Skeletal muscle cell (primary cell): ENCODE measurements around the gene VSTM2L.
A peak's percentile ranks its signal among the peaks of the same experiment; 100 is the strongest.

Source experiments
- DNase-seq: peaks from one replicate; pipeline ENCODE4 v3.0.0-alpha.2; 2010; ENCODE audit warnings: low read depth
- H3K4me3 ChIP-seq: 2 replicates; pipeline ENCODE4 v1.5.1; 2011; ENCODE audit warnings: low read depth, mild to moderate bottlenecking, control low read depth, low read length, moderate library complexity

VSTM2L gene

GRCh38 chr20:37914367-37914671 is 11.4 kb downstream of the VSTM2L start:
- no peak overlapping the region for H3K4me3 ChIP-seq
- no peak for DNase-seq

DNA sequence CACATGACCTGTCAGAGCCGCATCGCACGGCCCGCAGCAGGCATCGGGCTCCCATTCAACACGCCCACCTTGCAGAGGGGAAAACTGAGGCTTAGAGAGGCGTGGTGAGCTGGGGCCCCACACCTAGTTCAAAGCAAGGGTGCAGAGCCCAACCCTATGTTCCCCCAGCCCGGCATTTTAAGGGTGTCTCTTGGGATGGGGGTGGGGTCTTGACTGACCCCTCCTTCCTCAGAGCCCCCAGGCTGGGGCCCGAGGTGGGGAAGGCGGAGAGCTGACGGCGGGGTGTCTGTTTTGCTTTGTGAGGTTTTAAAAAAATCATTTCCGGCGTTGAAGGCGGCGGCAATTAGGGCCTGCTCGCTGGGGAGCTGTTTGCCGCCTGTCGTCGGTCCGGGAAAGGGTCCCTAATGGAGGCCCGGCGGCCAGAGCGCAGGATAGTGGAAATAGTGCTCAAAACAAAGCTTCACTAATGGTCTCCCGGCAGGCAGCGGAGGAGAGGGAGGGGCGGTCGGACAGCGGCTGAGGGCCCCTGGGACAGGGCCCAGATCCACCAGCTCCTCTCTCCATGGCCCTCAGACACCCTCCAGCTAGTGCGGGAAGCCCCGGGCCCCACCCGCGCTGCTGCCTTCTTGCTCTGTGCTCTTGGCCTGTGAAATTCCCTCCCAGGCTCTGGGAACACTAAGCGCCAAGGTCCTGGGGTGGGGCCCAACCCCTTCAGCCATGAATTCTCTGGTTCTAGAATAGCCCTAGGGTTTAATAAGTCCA is 11.9 kb downstream of the VSTM2L start:
- no peak for DNase-seq
- H3K4me3 ChIP-seq: peak overlapping the region; percentile 7

DNA sequence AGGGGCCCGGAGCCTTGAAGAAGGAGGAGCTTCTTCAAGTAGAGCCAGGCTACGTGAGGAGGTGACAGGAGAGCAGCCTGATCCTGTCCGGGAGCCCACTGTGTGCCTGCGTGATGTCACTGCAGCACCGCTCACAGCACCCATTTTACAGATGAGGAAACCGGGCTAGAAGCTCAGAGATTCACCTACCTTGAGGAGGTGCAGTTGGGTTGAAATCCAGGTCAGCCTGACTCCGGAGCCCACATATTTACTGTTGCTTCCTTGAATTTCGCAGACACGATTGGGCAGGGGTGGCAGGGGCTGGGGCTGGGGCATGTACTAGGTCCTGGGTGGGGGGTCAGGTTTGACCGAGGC is 12.5 kb downstream of the VSTM2L start:
- DNase-seq: no peak
- H3K4me3 ChIP-seq: no peak overlapping the region

GRCh38 chr20:37915800-37916570 is 13.1 kb downstream of the VSTM2L start:
- no peak for DNase-seq
- H3K4me3 ChIP-seq: no peak overlapping the region

DNA sequence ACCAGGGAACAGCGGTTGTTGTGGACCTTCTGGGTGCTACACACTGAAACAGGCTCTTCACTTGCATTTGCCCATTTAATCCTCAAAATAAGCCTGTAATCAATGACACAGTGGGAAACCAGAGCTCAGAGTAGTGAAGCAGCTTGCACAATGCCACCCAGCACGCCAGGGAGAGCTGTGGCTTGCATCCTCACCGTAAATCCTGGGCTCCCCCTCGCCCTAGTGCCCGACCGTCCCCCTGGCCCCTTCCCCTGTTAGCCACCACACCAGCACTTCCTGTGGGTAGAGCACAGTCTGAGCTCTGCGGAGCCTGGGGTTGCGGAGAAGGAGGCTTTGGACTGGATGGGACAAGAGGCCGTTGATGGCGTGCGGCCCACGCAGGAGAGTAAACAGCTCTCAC is 14.5 kb downstream of the VSTM2L start:
- DNase-seq: no peak

DNA sequence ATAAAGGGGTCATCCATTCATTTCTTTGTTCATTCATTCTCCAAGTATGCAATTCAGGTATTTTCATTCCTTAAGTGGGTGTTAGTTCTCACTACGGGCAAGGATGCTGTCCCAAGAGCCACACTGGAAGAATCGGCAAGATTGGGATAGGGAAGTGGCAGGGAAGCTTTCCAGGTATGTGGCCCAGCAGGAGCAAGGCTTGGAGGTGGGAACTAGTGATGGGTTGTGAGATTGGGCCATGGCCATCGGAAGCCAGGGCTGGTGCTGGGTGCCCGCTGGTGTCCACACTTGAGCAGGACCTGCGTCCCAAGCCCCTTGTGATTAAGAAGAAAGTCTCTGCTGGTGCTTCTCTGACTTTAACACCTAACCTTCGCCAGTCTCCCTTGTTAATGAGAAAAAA is 15.1 kb downstream of the VSTM2L start:
- H3K4me3 ChIP-seq: no peak overlapping the region
- no peak for DNase-seq

More for the DNA sequence above, 14.5 kb downstream of the VSTM2L start:
- H3K4me3 ChIP-seq: no peak overlapping the region

DNA sequence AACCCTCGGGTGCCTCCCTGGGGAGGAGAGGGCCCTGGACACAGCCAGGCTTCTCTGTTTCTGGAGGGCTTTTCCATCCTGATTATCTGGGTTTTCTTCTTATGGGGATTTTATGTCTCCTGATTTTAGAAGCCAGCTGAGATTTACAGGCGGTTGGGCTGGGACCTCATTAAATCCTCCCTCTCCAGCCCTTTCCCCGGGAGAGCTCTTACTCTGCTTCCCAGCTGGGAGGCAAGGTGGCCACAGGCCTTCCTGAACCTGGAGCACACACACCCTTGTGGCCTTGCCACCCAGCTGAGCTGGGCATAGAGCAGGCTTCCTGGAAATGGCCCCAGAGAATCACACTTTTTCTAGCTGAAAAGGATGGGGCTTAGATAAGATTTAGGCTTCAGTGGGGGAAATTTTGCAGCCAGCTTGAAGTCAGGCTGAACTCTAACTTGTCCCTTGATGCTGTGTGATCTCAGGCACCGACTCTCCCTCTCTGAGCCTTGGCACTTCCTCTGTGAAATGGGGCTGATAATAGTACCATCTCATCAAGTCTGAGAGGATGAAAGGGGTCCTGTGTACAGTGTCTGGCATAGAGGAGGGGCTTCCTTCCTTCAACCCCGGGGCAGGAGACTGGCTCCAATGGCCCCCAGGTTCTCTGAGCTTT is 16.6 kb downstream of the VSTM2L start:
- DNase-seq: no peak
- no peak overlapping the region for H3K4me3 ChIP-seq

GRCh38 chr20:37920270-37920669 is 17.3 kb downstream of the VSTM2L start:
- no peak overlapping the region for H3K4me3 ChIP-seq
- no peak for DNase-seq

- no peak for DNase-seq
- no peak overlapping the region for H3K4me3 ChIP-seq
Measured at GRCh38 chr20:37920679-37921322, 17.9 kb downstream of the VSTM2L start.

DNA sequence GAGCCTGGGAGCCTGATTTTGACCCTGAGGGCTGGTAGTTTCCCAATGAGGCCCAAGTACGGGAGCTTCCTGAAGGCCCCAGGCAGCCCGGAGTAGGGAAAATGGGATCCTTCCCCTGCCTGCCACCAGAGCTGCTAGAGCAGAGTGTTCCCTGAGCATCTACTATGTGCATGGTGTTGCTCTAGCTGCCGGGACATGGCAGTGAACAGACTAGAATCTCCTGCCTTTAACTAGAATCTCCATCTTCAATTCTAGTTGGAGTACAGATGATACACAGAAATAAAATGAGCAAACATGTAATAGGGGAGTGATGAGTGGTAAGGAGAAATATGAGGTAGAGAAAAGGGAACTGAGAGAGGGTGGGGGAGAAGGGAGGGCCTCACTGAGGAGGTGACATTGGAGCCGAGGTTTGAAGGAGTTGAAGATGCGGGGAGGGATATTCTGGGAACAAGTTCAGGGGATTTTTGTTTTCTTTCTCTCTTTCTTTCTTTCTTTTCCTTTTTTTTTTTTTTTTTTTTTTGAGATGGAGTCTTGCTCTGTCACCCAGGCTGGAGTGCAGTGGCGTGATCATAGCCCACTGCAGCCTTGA is 18.5 kb downstream of the VSTM2L start:
- no peak for DNase-seq
- H3K4me3 ChIP-seq: no peak overlapping the region

DNA sequence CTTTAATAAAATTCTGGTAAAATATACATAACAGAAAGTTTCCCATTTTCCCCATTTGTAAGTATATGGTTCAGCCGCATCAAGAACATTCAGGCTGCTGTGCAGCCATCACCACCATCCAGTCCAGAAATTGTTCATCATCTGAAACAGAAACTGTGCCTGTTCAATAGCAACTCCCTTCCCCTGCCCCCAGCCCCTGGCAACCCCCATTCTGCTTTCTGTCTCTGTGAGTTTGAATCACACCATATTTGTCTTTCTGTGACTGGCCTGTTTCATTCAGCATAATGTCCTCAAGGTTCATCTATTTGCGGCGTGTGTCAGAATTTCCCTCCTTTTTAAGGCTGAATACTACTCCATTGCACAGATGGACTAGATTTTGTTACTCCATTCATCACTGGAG is 19.1 kb downstream of the VSTM2L start:
- DNase-seq: no peak
- no peak overlapping the region for H3K4me3 ChIP-seq

DNA sequence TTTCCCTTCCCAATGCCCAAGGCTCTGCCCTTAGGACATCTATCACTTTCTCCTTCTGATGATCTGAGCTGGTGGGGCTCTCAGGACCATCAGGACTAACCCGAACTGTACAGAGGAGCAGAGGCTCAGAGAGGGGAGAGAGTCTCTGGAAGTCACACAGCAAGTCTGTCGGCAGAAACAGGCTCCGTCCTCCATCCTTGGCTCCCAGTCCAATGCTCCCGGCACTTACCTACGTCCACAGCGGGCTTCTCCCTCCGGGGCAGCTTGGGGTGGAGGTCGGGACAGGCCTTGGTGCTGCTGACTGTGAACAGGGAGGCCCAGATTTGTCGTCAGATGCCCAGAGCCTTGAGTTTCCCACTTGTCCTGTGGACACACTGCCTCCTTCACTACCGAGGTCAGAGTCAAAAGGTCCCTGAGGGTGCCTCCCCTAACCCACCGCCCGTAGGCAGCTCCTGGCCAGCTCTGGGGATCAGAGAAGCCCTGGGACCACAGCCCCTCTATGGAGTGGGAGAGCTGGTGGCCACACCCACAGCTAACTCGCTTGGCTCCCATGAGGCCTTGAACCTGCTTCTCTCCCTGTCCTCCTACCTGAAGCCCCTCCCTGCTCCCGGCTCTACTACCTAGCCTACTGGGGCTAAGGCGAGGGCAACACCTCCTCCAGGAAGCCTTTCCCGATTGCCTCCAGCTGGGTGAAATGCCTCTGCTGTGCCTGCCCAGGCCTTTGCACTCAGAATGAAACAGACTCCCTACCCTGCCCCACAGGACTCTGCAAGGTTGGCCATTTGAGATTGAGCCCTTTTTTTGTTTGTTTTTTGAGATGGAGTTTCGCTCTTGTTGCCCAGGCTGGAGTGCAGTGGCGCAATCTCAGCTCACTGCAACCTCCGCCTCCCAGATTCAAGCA is 22.6 kb downstream of the VSTM2L start:
- H3K4me3 ChIP-seq: no peak overlapping the region
- DNase-seq: no peak

DNA sequence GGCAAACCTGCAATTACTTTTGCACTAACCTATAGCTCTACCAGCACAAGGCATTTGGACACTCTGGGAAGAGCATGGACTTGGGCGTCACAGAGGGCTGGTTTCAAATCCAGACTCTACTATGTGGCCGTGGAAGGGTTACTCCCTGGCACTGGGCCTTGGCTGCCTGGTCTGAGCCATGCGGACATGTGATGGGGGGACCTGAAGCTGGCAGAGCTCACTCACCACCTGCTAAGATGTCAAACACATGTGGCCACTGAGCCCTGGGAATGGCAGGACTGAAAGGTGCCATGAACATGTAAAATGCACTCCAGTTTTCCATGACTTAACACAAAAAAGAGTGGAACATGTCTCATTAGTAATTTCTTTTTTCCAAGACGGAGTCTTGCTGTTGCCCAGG is 23.7 kb downstream of the VSTM2L start:
- H3K4me3 ChIP-seq: no peak overlapping the region
- no peak for DNase-seq

GRCh38 chr20:37927410-37928095 is 24.6 kb downstream of the VSTM2L start:
- no peak overlapping the region for H3K4me3 ChIP-seq
- DNase-seq: no peak

GRCh38 chr20:37928996-37929682 is 26.2 kb downstream of the VSTM2L start:
- no peak overlapping the region for H3K4me3 ChIP-seq
- DNase-seq: no peak

GRCh38 chr20:37929683-37930014 is 26.7 kb downstream of the VSTM2L start:
- DNase-seq: no peak
- no peak overlapping the region for H3K4me3 ChIP-seq

GRCh38 chr20:37931153-37931922 is 28.4 kb downstream of the VSTM2L start:
- DNase-seq: no peak
- no peak overlapping the region for H3K4me3 ChIP-seq
